Activated T-helper 17 cell treated with anti-CD3 and anti-CD28 coated beads, Interleukin-2, amount 50 U/mL, for 72 hours (primary cell): ENCODE results near the gene CHL1. TPM values are rescaled to one million over a fixed set of nuclear protein-coding genes. Genes with fewer than 3 reads are reported as not detected.

Source experiments
- ATAC-seq: fragments of 150-1000 bp; cut with Tn5 transposase; replicated peaks from 2 replicates; pipeline ENCODE4 v1.10.0; 2021; ENCODE audit warnings: mild to moderate bottlenecking, moderate library complexity
- H3K27ac Mint-ChIP-seq: one replicate; pipeline ENCODE4 v1.8.0; 2022; ENCODE audit warnings: mixed read lengths
- H3K27me3 Mint-ChIP-seq: one replicate; pipeline ENCODE4 v1.8.0; 2022; ENCODE audit warnings: mixed read lengths
- H3K36me3 Mint-ChIP-seq: one replicate; pipeline ENCODE4 v1.8.0; 2022; ENCODE audit warnings: low read depth, mild to moderate bottlenecking, mixed read lengths
- H3K4me1 Mint-ChIP-seq: one replicate; pipeline ENCODE4 v1.8.0; 2022; ENCODE audit warnings: mixed read lengths
- H3K4me3 Mint-ChIP-seq: one replicate; pipeline ENCODE4 v1.8.0; 2022; ENCODE audit warnings: mild to moderate bottlenecking, mixed read lengths
- H3K9me3 Mint-ChIP-seq: one replicate; pipeline ENCODE4 v1.8.0; 2022; ENCODE audit warnings: mixed read lengths
- total RNA-seq, 2 donors: library from RNA; stranded (reverse); gene quantifications; one replicate each; pipeline ENCODE4 v1.2.3, GENCODE V29; 2022

CHL1 gene
- total RNA-seq, 2 donors from 2014 or later: not detected

DNA sequence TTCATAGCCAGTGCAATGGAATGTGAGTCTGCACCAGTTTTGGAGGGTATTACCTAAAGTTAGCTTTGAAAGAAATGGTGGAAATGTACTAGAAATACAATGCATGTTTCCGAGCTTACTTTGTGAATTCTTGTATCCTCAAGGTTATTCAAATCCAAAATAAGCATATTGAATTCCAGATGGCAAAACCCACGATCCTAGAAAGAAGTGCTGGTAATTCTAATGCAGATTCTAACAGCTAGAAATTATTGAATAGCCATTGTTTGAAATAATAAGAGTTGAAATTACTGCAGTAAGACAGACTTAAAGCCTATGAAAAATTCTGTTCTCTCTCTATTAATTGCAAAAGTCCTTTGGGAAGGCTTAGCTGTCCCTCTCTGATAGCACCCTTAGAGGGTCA is 258.4 kb downstream of the CHL1 start:
- Mint-ChIP-seq H3K4me1 (no peaks in the 10 kb centered on the region), H3K27ac (no peak overlapping the region), H3K36me3 (no peaks in the 10 kb centered on the region), H3K4me3 (no peak overlapping the region), H3K9me3 (peaks cover 4% of the 10 kb centered on the region), H3K27me3 (no peaks in the 10 kb centered on the region)
- no peak for ATAC-seq

- no peaks in the 10 kb centered on the region for H3K36me3 Mint-ChIP-seq
- no peaks in the 10 kb centered on the region for H3K27me3 Mint-ChIP-seq
- peaks cover 4% of the 10 kb centered on the region for H3K9me3 Mint-ChIP-seq
- ATAC-seq: no peak
- no peak overlapping the region for H3K4me3 Mint-ChIP-seq
- no peaks in the 10 kb centered on the region for H3K4me1 Mint-ChIP-seq
- H3K27ac Mint-ChIP-seq: no peak overlapping the region
Observed at GRCh38 chr3:458124-458523, 261.6 kb downstream of the CHL1 start.

DNA sequence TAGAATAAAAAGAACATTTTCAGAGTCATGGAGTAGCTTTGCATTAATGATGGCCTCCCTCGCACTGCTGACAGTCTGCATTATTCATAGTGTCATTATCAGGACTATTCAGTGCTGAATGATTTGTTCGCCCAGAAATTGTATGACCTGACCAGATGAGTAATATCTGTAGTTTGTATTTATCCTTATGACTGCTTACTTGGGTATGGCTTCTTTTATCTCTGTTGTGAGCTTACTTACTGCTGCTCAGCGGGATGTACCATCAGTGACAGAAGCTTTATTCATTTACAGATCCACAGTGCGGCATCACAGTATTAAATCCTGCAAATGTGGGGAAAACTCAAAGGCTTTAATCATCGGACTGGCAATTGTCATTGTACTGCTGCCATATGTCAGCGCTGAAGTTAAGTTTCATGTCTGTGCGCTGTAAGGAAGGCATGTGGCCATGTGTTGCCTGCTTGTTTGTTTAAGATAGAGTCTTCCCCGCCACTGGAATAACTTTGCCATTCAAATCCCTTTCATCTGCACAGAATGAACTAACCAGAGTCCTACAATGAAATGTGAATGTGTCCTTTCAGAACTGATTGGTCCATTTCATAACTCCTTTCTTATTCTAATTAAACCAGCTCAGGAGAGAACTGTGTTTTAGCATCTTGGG is 262.2 kb downstream of the CHL1 start:
- no peak for ATAC-seq
- no peaks in the 10 kb centered on the region for H3K36me3 Mint-ChIP-seq
- H3K27me3 Mint-ChIP-seq: no peaks in the 10 kb centered on the region
- no peaks in the 10 kb centered on the region for H3K4me1 Mint-ChIP-seq
- peaks cover 4% of the 10 kb centered on the region for H3K9me3 Mint-ChIP-seq
- no peak overlapping the region for H3K27ac Mint-ChIP-seq
- H3K4me3 Mint-ChIP-seq: no peak overlapping the region
